Fibroblast of lung (primary cell): ENCODE data around the gene GPR152. TPM values are rescaled to one million over a fixed set of nuclear protein-coding genes. Genes with fewer than 3 reads are reported as not detected.

ENCODE experiments used
- DNase-seq, 2 donors: peaks; one replicate each; pipeline versions ENCODE4 v3.0.0 to v3.0.0-alpha.2; 2010; ENCODE audit warnings: low read depth in 2 of 2
- H2AFZ ChIP-seq: 2 replicates; pipeline ENCODE4 v1.5.1; 2012; ENCODE audit warnings: low read length, control low read depth, inconsistent platforms
- H3K27ac ChIP-seq: 2 replicates; pipeline ENCODE4 v1.5.1; 2011; ENCODE audit warnings: low read length, control low read depth; ENCODE audit not compliant: insufficient read depth
- H3K27me3 ChIP-seq: 2 replicates; pipeline ENCODE4 v1.5.1; 2011; ENCODE audit warnings: mild to moderate bottlenecking, low read length; ENCODE audit not compliant: control insufficient read depth, insufficient read depth
- H3K36me3 ChIP-seq: 2 replicates; pipeline ENCODE4 v1.5.1; 2011; ENCODE audit warnings: low read length; ENCODE audit not compliant: control insufficient read depth, insufficient read depth
- H3K4me1 ChIP-seq: 2 replicates; pipeline ENCODE4 v1.5.1; 2011; ENCODE audit warnings: low read length; ENCODE audit not compliant: control insufficient read depth, insufficient read depth; ENCODE audit errors: extremely low read depth
- H3K4me2 ChIP-seq: 2 replicates; pipeline ENCODE4 v1.5.1; 2011; ENCODE audit warnings: low read length, control low read depth; ENCODE audit not compliant: insufficient read depth; ENCODE audit errors: extremely low read depth
- H3K4me3 ChIP-seq, 4 experiments: fragments of 200-600 bp in 1 of 4; sonication (generic) in 1 of 4; replicated peaks in 1 of 4; 2 replicates each; pipeline ENCODE4 v1.5.1; 2011 to 2016; ENCODE audit warnings: low read length in 4 of 4, low read depth in 3 of 4, mild to moderate bottlenecking in 3 of 4, control low read depth in 2 of 4, inconsistent platforms in 1 of 4, mixed read lengths in 1 of 4; ENCODE audit not compliant: insufficient read depth in 1 of 4; ENCODE audit errors: control extremely low read depth in 1 of 4
- H3K79me2 ChIP-seq: 2 replicates; pipeline ENCODE4 v1.5.1; 2012; ENCODE audit warnings: mild to moderate bottlenecking, low read length, inconsistent platforms; ENCODE audit not compliant: control insufficient read depth, insufficient read depth
- H3K9ac ChIP-seq: 2 replicates; pipeline ENCODE4 v1.5.1; 2011; ENCODE audit warnings: mild to moderate bottlenecking, low read length, control low read depth; ENCODE audit not compliant: insufficient read depth
- H3K9me3 ChIP-seq: 2 replicates; pipeline ENCODE4 v1.5.1; 2012; ENCODE audit warnings: low read depth, low read length; ENCODE audit not compliant: control insufficient read depth, insufficient read depth
- H4K20me1 ChIP-seq: 2 replicates; pipeline ENCODE4 v1.5.1; 2011; ENCODE audit warnings: low read length; ENCODE audit not compliant: control insufficient read depth, insufficient read depth; ENCODE audit errors: extremely low read depth
- EZH2 ChIP-seq: IDR thresholded peaks from 2 replicates; pipeline ENCODE4 v1.5.1; 2012; ENCODE audit warnings: low read length, control low read depth, mild to moderate bottlenecking; ENCODE audit errors: missing control alignments
- polyA plus RNA-seq, 2 donors: library from polyadenylated mRNA; depleted of rRNA in 1 of 2; stranded (reverse) in 1 of 2; unstranded in 1 of 2; fragments of >200 nt; gene quantifications; 2 replicates each; pipeline ENCODE4 v1.2.1, GENCODE V29; 2011 to 2012; ENCODE audit warnings: missing spikeins in 1 of 2
- total RNA-seq: library from RNA; depleted of rRNA; stranded (reverse); fragments of >200 nt; gene quantifications from 2 replicates; pipeline ENCODE4 v1.2.1, GENCODE V29; 2014
- TF ChIP-seq, protein P1 (sequence below), 2 donors: IDR thresholded peaks in 1 of 2; conservative IDR thresholded peaks in 1 of 2; 1 replicate in 1 of 2; 2 replicates in 1 of 2; pipeline ENCODE4 v1.5.1; 2011 to 2012; ENCODE audit warnings: low read length in 2 of 2, control low read depth in 1 of 2, inconsistent platforms in 1 of 2, low read depth in 1 of 2, mild to moderate bottlenecking in 1 of 2

The GPR152 gene
- total and polyA plus RNA-seq, 2 donors (not counting 1 experiment from before 2014, with no cell fraction given) = not detected

DNA sequence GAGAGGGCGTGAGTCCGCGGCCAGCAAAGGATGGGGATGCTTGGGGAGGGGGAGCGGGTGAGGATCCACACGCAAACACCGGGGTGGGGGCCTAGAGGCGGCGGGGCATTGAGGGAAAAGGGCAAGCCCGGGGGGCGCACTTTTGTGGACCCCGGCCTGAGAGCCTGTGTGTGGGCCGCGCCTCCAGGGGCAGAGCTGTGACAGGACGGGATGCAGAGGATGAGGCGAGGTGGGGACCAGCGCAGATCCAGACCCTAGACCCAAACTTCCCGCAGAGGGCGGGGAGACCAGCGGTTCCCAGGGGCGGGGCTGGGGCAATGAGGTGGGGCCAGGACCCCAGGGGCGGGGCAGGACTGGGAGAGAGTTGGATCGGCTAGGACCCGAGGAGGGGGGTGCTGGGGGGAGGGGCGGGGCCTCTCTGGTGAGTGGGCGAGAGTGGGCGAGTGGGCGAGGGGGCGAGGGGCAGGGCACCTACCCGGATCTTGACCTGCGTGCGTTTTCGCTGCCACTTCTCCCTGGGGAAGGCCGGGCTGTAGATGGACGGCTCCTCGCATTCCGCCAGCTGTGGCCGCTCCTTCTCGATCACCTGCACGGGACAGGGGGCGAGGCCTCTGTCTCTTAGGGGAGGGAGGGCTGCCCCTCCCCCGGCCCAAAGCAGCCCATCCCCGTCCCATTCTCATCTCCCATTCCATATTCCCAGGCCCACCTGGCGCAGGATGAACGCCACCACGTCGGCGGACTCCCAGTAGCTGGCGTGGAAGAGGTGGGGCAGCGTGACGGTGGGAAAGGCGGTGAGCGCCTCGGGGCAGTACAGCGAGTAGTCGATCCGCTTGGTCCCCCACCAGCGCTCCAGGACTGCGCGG, 42.1 kb upstream of the GPR152 start:
- Histone ChIP-seq H3K79me2 (no peaks in the 10 kb centered on the region), H3K4me1 (no peaks in the 10 kb centered on the region), H2AFZ (no peak overlapping the region), H3K4me3 (no peak overlapping the region), H3K36me3 (peaks cover 9% of the 10 kb centered on the region), H3K4me2 (no peak overlapping the region), H3K9me3 (no peaks in the 10 kb centered on the region), H3K9ac (no peak overlapping the region), H4K20me1 (no peaks in the 10 kb centered on the region), H3K27me3 (no peaks in the 10 kb centered on the region), H3K27ac (no peak overlapping the region)
- DNase-seq = no peak
- TF ChIP-seq, protein P1, sequence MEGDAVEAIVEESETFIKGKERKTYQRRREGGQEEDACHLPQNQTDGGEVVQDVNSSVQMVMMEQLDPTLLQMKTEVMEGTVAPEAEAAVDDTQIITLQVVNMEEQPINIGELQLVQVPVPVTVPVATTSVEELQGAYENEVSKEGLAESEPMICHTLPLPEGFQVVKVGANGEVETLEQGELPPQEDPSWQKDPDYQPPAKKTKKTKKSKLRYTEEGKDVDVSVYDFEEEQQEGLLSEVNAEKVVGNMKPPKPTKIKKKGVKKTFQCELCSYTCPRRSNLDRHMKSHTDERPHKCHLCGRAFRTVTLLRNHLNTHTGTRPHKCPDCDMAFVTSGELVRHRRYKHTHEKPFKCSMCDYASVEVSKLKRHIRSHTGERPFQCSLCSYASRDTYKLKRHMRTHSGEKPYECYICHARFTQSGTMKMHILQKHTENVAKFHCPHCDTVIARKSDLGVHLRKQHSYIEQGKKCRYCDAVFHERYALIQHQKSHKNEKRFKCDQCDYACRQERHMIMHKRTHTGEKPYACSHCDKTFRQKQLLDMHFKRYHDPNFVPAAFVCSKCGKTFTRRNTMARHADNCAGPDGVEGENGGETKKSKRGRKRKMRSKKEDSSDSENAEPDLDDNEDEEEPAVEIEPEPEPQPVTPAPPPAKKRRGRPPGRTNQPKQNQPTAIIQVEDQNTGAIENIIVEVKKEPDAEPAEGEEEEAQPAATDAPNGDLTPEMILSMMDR (conservative IDR thresholded peaks at IDR 0.05 in 1 of 2, IDR thresholded peaks at IDR 0.05 in 1 of 2; ENCODE audit: low read depth in 1 of 2, low read length in 2 of 2) = no peak
- no peak for TF ChIP-seq EZH2

DNA sequence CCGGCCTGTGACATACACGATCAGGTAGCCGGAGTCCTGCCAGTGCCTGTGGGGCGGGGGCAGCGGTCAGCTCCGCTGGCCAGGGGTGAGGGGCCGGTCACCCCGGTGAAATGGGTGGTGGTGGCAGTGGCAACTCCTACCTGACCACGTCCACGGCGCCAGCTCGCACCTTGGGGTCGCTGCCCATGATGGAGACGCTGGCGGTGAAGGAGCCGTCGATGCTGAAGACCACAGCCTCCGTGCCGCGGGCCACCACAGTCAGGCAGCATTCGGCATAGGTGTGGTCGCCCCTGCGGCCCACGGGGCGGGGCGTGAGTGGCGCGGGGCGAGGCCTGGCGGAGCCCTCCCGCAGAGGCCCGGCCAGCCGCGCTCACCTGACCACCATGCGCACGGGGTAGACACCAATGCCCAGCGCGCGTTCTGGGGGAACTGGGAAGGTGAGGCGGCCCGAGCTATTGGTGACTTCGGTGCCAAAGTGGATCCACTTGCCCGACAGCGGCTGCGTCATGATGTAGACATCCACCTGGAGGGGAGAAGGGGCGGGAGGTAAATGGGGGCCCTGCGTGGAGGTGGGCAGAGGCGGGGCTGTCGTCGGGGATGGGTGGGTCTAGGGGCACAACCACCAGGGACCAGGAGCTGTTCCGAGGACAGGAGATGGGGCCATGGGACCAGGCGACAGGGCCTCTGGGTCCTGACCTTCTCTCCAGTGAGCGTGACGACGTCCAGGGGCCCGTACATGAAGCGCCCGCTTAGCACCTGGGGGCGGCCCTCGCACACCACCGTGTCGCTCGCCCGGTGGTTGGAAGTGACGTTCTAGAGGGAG, 41.2 kb upstream of the GPR152 start:
- Histone ChIP-seq H3K27ac (no peak overlapping the region), H3K9ac (no peak overlapping the region), H3K79me2 (no peaks in the 10 kb centered on the region), H3K27me3 (no peaks in the 10 kb centered on the region), H3K9me3 (no peaks in the 10 kb centered on the region), H4K20me1 (no peaks in the 10 kb centered on the region), H3K36me3 (peaks cover 9% of the 10 kb centered on the region), H3K4me1 (no peaks in the 10 kb centered on the region), H3K4me2 (no peak overlapping the region), H2AFZ (no peak overlapping the region), H3K4me3 (no peak overlapping the region)
- TF ChIP-seq EZH2 = no peak
- TF ChIP-seq, protein P1 (conservative IDR thresholded peaks at IDR 0.05 in 1 of 2, IDR thresholded peaks at IDR 0.05 in 1 of 2; ENCODE audit: low read depth in 1 of 2, low read length in 2 of 2) = no peak
- no peak for DNase-seq
